OCI-M2 (cell line): ENCODE data around the gene MRNIP.

Source experiments
- DNase-seq: peaks from one replicate; lab custom pipeline; 2025; ENCODE audit not compliant: unreplicated experiment; lab: John Stamatoyannopoulos, UW

The MRNIP gene

DNA sequence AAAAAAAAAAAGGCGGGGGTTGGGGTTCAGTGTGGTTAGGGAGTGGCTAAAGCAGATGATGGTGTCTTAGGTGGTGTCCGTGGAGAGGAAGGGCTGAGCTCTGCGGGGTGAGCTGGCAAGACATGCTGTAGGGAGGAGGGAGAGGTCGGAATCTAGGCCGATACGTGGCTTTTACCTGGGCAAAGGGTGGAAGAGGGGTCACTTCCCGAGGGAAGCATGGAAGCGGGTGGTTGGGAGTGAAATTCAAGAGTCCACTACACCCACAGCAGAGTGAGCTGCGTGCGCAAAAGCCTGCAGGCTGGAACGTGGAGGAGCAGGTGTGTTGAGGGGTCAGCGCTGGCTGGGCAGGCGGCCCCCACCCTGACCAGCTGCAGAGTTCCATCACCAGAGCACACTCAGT lies 31.3 kb upstream of the MRNIP start:
- DNase-seq, result no peak

DNA sequence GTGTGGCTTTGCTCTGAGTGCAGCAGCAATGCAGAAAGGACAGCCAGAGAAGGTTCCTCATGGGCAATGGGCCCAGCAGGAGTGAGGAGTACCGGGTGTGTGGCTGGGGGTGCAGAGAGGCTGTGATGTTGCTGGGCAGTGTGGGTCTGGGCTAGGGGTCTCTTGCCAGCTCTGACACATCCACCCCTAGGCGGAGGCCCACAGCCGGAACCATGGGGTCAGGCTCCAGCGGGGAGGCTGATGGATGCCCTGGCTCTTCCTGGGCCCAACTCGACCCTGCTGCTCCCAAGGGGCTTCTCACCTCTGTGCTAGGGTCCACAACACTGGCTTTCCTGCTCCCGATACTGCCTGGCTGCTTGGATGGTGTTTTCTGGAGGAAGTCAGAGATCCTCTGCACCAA lies 29.2 kb upstream of the MRNIP start:
- no peak for DNase-seq

DNA sequence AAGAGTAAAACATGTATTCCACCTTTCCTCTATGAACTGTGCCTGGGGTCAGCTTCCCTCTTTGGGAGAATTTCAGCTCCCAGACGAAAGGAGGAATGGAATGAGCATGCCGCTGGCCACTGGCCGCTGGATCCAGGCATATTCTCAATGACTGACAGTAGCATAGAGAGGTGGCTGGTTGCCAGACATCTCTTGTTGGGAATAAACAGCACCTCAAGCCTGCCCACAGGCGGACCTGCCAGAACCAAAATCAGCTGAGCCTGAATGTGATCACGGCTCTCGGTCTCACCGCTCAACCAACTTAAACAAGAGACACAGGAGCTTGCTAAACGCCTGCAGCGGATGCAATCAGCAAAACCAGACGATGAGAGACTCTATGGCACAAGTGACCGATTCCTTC lies 28.5 kb upstream of the MRNIP start:
- no peak for DNase-seq

DNA sequence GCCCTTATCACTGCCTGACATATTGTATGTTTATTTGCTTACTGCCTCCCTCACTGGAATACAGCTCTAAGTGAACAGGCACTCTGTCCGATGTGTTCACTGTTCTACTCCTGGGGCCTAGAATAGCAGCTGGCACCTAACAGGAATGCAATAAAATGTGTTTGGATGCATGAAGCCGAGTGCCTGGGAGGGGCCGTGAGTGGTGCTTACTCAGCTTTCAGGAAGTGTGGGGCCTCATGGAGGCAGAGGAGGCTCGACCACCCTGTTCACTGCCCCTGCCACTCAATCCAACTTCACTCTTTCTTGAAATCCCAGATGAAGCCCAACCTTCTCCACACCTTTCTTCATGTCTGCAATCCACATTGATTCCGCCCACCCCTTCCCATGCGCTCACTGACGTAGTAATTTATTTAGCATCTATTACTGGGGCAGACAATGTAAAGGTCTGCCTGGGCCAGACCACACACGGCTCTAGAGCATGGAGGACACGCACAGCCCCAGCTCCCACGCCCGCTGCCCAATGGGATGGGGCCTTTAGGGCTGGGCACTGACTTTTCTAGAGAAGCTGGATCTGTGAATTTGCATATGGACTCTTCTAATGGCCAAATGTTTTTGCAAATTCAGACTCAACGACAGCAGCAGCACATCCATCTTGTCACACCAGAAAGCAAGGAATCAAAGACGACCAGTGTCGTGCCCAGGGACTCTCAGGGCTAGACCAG lies 27.7 kb upstream of the MRNIP start:
- no peak for DNase-seq

DNA sequence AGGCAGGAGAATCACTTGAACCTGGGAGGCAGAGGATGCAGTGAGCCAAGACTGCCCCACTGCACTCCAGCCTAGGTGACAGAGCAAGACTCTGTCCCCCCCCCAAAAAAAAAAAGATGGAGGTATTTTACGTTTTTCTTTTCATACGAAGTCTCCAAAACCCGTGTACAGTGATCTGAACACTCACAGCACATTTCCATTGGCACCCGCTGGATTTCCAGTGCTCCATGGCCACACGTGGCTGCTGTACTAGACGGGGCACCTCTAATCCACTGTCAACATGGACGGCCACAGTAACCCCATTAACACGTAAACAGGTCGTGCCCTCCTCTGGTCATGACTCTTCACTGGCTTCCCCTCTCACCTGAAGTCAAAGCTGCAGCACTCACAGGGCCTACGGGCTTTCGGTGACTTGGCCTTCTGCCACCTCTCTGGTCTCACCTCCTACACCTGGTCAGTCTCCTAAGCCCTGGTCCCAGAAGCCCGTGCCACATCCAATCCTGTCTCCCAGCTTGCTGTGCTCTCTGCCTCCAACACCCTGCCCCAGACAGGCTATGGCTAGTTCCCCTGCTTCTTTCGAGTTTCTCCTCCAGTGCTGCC lies 27.0 kb upstream of the MRNIP start:
- DNase-seq, result no peak

DNA sequence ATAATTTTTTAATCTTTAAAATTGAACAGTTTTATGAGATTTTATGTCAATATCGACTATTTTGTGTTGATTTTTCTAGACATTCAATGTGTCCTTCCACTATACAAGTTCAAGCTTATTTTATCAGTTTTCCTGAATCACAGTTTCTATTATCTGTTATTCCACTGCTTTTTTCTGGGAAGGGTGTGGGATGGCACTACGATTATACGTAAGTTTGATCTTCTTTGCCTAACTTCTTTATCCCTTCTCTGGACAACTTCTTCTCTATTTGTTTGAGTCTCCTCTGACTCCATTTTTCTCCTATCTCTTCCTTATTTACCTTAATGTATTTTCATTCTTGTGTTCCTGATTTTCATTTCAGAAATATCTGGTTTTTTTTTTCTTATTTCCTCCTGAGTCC lies 24.5 kb upstream of the MRNIP start:
- no peak for DNase-seq

DNA sequence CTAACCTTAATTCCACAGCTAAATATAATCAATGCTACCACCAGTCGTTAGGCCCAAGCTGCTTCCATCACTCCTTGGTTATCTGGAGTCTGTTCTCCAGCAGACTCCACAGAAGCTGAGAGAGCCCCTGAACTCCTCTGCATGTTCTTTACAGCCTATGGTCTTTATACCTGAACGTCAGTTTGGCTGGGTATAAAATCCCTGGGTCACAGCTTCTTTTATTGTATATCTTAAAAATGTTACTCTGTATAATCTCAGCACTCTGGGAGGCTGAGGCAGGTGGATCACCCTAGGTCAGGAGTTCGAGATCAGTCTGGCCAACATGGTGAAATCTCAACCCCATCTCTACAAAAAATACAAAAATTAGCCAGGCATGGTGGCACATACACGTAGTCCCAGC lies 23.7 kb upstream of the MRNIP start:
- no peak for DNase-seq

DNA sequence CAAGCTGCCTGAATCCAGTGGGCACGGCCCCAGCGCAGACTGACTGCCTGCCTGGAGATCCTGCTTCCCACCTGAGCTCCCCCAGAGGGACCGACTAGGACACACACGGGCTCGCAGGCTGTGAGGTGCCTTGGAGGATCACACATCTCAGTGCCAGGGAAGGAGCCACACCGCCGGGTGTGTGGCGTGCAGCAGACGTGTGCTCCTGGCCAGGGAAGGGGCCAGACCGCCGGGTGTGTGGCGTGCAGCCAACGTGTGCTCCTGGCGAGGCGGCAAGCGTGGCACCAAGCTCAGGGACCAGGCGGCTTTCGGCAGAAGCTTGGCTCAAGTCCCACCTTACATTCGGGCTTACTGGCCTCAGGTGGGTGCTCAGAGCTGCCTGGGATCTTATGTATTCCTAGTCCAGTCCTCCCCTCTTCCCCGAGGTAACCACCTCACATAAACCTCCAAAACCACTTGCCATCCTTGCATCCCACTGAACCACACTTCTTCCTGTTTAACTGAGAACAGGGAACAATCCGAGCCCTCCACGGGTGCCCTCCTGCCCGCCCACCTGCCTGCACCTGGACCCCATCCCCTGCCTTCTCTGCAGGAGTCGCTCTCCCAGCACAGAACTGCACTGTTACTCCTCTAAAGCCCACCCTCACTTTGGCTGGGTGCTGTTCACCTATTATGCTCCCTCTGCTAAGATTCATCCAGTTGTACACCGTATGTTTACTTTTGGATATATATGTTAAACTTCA lies 22.4 kb upstream of the MRNIP start:
- DNase-seq, result no peak

DNA sequence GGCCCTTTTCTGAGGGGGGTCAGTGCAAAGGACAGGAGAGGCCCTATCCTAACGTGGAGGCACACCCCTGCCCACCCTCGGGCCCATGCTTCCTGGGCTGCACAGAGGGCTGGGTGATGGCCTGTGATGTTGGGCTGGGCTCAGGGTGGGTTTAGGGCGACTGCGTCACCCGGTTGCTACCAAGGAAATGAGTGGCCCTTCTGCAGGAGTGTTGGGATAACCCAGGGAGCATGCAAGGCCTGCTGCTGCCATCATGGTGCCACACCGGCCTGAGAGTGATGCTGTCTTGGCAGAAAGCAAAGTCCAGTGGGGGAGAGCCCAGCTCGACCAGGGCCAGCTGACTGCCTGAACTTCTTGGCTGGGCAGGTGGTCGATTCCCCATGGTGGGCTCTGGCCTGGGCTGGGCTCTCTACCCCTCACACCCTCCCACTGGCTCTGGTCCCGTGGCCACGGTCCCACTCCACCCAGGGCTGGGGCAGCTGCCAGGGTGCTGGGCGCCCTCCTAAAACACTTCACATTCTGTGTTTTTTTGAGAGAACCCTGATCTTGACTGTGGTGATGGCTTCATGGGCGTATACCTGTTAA lies 21.5 kb upstream of the MRNIP start:
- no peak for DNase-seq

DNA sequence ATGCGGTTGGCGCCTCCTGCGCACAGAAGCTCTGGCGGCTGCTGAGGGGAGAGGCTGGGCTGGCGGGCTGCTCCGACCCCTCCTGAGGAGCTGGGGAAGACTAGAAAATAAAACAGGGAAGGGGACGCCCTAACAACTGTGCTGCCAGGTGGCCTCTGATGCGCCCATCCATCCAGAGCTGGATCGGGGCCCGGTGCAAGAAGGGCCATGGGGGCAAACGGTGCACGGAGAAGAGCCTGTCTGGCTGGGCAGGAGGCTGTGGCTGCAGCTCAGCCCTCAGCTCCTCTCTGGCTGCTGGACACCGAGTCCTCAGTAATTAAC lies 21.0 kb upstream of the MRNIP start:
- DNase-seq, result no peak

DNA sequence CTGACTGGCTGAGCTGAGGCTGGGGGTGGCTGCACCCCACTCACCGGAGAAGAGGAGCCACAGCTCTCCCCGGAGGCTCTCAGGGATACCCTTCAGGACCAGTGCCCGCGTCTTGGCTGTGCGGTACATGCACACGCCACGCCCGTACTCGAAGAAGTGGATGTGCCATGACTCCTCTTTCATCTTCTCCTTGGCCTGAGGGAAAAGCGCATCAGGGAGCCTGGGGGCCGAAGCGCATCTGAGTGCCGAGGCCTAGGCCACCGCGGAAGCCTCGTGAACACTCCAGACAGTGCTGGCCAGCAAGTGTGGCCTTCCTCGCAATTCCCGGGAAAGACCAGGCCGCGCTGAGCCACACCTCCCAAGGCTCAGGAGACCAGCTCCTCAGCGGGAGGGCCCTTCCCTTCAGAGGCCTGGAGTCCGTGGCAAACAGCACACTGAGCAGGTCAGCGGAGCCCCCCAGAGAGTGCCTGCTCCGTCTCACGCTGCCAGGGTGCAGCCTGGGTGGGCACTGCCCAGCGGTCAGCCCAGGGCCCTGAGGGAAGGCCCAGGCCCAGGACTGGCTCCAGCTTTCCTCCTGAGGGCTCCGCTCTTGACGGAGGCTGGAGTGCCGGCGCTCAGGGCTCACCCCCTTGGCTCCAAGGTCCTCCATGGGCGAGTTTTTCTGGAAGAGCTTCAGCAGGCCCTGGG lies 20.5 kb upstream of the MRNIP start:
- no peak for DNase-seq

DNA sequence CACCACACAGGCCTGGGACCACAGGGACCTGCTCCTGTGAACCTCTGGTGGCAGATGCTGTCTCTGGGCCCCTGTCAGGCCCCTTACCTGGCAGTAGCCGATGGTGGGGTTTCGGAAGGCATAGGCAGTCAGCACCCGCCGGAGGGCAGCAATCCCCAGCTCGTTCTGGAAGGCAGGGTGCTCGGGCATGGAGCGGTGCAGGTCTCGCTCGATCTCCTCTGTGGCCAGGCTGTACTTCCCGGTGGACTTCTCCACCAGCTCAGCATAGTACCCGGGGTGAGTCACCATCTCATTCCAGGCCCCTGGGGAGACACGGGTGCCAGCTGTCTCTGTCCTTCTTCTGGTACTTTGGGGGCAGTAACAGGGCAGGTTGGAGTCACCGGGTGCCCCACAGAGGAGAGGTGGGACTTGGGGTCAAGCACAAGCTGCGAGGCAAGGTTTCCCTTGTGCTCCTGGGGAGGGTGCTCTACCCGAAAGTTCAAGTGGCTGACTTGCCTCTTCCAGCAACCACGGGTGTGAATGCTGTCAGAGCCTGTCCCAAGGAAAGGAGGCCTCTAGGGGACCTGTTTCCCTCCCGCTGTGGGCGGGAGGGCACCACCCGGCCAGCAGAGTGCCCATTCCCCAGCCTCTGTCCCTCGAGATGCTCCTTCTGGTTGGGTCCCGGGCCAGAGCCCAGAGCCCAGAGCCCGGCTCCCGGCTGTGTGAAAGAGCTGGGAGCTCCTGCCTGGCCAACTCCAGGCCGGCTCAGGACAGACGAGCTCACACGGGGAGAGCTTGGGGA lies 19.8 kb upstream of the MRNIP start:
- DNase-seq, result no peak

DNA sequence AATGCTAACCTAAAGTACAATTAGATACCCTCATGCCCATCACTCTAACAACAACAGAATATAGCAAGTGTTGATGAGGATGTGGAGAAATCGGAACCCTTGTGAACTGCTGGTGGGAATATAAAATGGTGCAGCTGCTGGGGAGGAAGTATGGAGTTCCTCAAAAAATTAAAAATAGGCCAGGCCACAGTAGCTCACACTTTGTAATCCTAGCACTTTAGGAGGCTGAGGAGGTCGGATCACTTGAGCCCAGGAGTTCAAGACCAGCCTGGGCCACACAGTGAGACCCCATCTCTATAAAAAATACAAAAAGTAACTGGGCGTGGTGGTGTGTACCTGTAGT lies 18.0 kb upstream of the MRNIP start:
- DNase-seq, result no peak

DNA sequence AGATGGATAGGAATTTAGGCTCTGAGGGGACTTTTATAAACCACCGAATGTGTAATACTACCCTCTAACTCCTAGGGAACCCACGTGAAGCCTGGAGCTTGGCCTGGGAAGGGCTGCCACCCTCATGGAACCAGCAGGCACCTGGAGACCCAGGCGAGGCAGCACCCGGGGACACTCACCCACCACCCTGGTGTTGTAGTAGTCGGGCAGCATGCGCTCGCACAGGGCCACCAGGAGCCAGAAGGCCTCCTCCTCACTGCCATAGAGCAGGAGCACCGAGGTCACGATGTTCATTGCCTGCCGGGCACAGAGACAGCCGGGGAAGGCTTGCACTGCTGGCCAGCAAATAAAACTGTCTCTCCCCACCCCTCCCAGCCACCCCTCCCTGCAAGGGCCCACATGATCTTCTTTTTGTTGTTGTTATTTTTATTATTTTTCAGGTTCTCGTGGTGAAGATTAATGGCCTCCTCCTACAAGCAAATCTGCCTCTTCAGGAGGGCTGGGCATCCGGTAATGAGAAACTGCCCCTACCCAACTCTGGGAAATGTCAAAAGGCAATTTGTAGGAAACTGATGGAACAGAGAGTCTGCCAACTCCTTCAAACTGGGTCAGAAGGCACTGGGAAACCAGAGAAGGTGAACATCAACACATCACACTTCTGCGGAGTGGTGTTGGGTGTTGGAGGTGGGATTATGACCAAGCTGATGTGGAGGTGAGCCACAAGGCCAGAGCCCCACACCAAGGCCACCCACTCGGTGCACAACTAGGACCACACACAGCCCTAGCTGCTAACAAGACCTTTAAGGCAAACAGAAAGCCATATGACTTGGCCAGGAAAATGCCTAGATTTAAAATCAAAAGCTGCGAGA lies 17.4 kb upstream of the MRNIP start:
- DNase-seq, result no peak

DNA sequence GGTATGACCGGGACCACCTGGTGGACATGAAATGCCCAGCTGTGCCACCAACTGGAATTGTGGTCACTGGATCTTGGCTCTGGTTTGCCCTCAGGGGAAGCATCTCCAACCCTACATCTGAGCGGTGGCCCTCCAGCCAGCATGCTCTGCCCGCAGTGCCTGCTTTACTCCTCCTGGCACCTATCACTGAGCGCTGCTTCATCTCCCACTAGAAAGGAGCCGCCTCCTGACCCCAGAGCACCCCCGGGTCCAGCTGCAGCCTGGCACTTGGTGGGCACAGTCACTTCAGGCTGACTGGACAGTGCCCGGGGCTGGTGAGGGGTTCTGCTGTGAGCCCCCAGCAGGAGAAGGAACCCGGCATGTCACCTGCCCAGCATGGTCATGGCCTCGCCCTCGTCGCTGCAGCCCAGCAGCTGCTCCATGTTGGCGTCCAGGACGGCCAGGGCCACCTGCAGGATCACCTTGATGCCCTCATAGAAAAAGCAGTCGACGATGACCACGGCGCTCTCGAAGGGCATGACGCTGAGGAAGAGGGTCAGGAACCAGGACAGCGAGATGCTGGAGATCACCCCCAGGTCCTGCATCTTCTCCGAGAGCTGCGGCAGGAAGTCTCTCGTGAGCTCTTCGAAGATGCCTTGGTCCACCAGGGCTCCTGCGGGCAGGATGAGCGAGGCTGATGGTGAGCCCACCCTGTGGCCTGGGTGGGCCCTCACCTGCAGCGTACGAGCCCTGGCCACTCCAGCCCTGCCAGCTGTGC lies 16.1 kb upstream of the MRNIP start:
- DNase-seq, result no peak

DNA sequence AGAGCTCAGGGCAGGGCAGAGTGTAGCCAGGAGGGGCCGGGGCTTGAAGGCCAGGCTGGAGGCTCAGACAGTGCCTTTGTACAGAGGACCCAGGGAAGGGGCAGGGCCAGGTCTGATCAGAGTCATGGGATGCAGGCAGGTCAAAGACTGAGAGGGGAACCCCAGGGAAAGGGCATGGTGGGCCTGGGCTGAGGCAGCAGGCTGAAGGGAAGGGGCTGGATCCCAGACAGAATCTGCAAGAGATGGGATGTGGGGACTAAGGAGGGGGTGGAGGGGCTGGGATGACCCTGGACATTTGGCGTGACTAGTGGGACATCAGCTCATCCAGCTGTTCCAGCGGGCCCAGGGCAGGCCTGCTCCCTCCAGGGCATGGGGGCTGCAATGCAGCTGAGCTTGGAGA lies 15.5 kb upstream of the MRNIP start:
- DNase-seq, result no peak

DNA sequence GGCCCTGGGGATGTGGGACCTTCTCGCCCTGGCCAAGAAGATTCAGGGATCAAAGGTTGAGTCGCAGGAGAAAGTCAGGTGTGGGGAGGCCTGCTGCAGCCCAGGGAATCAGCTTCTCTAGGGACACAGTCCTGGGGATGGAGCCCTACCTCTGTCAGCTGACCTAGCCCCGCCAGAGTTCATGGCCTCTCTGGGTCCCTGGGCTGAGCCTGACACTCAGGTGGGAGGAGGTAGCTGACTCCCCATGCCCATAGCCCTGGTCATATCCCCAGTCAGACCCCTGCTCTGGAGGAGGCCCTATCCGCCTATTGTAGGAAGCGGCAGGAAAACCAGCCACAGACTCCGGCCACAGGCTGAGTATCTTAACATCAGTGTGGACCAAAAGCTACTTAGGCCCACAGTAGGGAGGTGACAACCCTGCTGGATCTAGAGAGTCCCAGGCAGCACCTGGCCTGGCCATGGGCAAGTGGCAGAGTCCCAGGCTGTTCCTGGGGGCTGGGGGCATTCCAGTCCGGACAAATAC lies 15.0 kb upstream of the MRNIP start:
- DNase-seq, result no peak

DNA sequence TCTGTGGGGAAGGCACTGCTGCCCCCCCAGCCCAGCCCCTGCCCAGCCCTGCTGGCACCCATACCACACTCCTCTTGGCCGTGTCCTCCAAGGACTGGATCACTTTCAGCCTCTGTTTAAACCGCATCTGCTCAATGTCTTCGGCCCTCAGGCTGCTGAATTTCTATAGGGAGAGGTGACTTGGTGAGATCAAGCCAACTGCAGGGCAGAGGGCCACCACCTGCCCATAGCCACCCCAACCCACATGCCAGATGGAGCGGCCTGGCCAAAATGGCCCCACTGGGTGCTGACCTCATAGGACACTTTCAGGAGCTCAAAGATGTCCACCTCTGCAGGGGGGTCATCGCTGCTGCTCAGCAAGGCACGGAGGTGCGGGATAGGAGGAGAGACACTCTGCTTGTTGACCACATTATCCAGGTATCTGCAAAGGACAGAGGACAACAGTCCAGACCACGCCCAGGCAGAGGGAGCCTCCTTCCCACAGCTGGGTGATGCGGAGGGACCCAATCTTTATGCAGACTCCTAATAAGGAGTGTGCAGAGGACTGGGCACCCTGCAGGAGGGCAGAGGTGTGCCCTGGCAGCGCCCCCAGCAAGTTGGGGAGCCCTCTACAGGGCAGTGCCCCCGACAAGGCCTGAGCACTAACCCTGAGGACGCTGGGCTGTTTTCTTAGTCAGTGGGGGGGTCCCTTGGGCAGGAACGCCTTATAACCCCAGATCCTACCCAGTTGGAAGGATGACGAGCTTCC lies 14.4 kb upstream of the MRNIP start:
- DNase-seq, result no peak
